Osteoblast (primary cell): ENCODE data around the gene FNDC3B. TPM values are rescaled to one million over a fixed set of nuclear protein-coding genes. Genes with fewer than 3 reads are reported as not detected.

Experiments
- DNase-seq: peaks from one replicate; pipeline ENCODE4 v3.0.0; 2011; ENCODE audit warnings: low spot score, mixed read lengths; ENCODE audit not compliant: insufficient read length; ENCODE audit errors: missing footprints
- H2AFZ ChIP-seq: 2 replicates; pipeline ENCODE4 v1.6.0; 2011; ENCODE audit warnings: mild to moderate bottlenecking, low read length
- H3K27ac ChIP-seq: 2 replicates; pipeline ENCODE4 v1.5.1; 2011; ENCODE audit warnings: mild to moderate bottlenecking, low read depth, low read length, moderate library complexity
- H3K27me3 ChIP-seq: 2 replicates; pipeline ENCODE4 v1.6.0; 2012; ENCODE audit warnings: mild to moderate bottlenecking, control low read depth, inconsistent platforms, low read length, moderate library complexity; ENCODE audit not compliant: insufficient read depth
- H3K36me3 ChIP-seq: 2 replicates; pipeline ENCODE4 v1.5.1; 2011; ENCODE audit warnings: mild to moderate bottlenecking, low read length, control low read depth, moderate library complexity; ENCODE audit not compliant: insufficient read depth
- H3K4me1 ChIP-seq: 2 replicates; pipeline ENCODE4 v1.5.1; 2011; ENCODE audit warnings: mild to moderate bottlenecking, low read length, control low read depth, moderate library complexity; ENCODE audit not compliant: insufficient read depth
- H3K4me2 ChIP-seq: 2 replicates; pipeline ENCODE4 v1.6.0; 2011; ENCODE audit warnings: mild to moderate bottlenecking, low read length; ENCODE audit not compliant: insufficient read depth
- H3K4me3 ChIP-seq: fragments of 200-600 bp; sonication (generic); 3 replicates; pipeline ENCODE4 v1.5.1; 2012; ENCODE audit warnings: mild to moderate bottlenecking, low read length, inconsistent platforms; ENCODE audit not compliant: insufficient read depth
- H3K79me2 ChIP-seq: 2 replicates; pipeline ENCODE4 v1.6.0; 2012; ENCODE audit warnings: mild to moderate bottlenecking, low read length, control low read depth, inconsistent platforms; ENCODE audit not compliant: insufficient read depth
- H3K9me3 ChIP-seq: 2 replicates; pipeline ENCODE4 v1.5.1; 2011; ENCODE audit warnings: low read depth, low read length, control low read depth
- H4K20me1 ChIP-seq: 2 replicates; pipeline ENCODE4 v1.6.0; 2012; ENCODE audit warnings: mild to moderate bottlenecking, low read length, control low read depth; ENCODE audit not compliant: insufficient read depth
- total RNA-seq: library from RNA; depleted of rRNA; stranded (reverse); fragments of >200 nt; gene quantifications from 2 replicates; pipeline ENCODE4 v1.2.3, GENCODE V29; 2012
- TF ChIP-seq, protein P1 (sequence below): IDR thresholded peaks from 2 replicates; pipeline ENCODE4 v1.5.1; 2011; ENCODE audit warnings: mild to moderate bottlenecking, low read depth, low read length, moderate library complexity; ENCODE audit errors: extremely low read depth

Gene FNDC3B
- total RNA-seq, 1 donor: 179 TPM

DNA sequence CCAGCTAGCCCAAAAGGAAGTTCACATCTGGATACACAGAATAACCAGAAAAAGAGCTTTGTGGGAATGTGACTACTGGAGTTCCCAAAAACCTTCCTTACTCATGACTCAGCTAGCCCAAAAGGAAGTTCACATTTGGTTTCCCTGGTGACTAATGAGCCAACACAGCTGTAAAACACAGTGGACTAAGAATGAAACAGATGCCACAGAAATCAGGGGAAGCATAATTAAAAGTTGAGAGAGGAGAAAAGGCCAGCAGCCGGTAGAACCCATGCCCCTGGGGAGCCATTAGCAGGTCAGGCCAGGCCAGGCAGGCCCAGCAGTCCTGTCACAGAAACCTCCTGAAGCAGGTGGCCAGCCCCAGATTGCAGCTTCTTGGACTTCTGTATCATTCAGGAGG lies 278.6 kb downstream of the FNDC3B start:
- no peak overlapping the region for H2AFZ ChIP-seq
- H3K27ac ChIP-seq: peak overlapping the region; percentile 95
- H3K79me2 ChIP-seq: peaks cover 22% of the 10 kb centered on the region
- peaks cover 62% of the 10 kb centered on the region for H3K36me3 ChIP-seq
- no peaks in the 10 kb centered on the region for H3K9me3 ChIP-seq
- peak overlapping the region; percentile 4 for H3K4me3 ChIP-seq
- TF ChIP-seq, protein P1, sequence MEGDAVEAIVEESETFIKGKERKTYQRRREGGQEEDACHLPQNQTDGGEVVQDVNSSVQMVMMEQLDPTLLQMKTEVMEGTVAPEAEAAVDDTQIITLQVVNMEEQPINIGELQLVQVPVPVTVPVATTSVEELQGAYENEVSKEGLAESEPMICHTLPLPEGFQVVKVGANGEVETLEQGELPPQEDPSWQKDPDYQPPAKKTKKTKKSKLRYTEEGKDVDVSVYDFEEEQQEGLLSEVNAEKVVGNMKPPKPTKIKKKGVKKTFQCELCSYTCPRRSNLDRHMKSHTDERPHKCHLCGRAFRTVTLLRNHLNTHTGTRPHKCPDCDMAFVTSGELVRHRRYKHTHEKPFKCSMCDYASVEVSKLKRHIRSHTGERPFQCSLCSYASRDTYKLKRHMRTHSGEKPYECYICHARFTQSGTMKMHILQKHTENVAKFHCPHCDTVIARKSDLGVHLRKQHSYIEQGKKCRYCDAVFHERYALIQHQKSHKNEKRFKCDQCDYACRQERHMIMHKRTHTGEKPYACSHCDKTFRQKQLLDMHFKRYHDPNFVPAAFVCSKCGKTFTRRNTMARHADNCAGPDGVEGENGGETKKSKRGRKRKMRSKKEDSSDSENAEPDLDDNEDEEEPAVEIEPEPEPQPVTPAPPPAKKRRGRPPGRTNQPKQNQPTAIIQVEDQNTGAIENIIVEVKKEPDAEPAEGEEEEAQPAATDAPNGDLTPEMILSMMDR: no peak
- no peaks in the 10 kb centered on the region for H3K27me3 ChIP-seq
- DNase-seq: peak; percentile 84
- peak overlapping the region; percentile 54 for H3K4me2 ChIP-seq
- peaks cover 53% of the 10 kb centered on the region for H3K4me1 ChIP-seq
- peaks cover 19% of the 10 kb centered on the region for H4K20me1 ChIP-seq

- Histone ChIP-seq H3K4me2 (no peak overlapping the region), H2AFZ (no peak overlapping the region), H3K9me3 (no peaks in the 10 kb centered on the region), H3K36me3 (peaks cover 55% of the 10 kb centered on the region), H3K27me3 (no peaks in the 10 kb centered on the region), H3K79me2 (peaks cover 26% of the 10 kb centered on the region), H3K4me1 (peaks cover 65% of the 10 kb centered on the region), H4K20me1 (peaks cover 27% of the 10 kb centered on the region), H3K4me3 (no peak overlapping the region), H3K27ac (peak overlapping the region; percentile 95)
- TF ChIP-seq, protein P1: no peak
- DNase-seq: no peak
These were observed 280.2 kb downstream of the FNDC3B start for GRCh38 chr3:172319595-172319994.

- no peaks in the 10 kb centered on the region for H3K9me3 ChIP-seq
- no peak overlapping the region for H3K4me2 ChIP-seq
- H2AFZ ChIP-seq: no peak overlapping the region
- H3K36me3 ChIP-seq: peaks cover 60% of the 10 kb centered on the region
- H3K27me3 ChIP-seq: no peaks in the 10 kb centered on the region
- peak; percentile 51 for DNase-seq
- TF ChIP-seq, protein P1: no peak
- H4K20me1 ChIP-seq: peaks cover 27% of the 10 kb centered on the region
- H3K4me3 ChIP-seq: no peak overlapping the region
- peak overlapping the region; percentile 51 for H3K27ac ChIP-seq
- peaks cover 26% of the 10 kb centered on the region for H3K79me2 ChIP-seq
- peaks cover 62% of the 10 kb centered on the region for H3K4me1 ChIP-seq
These were observed 281.1 kb downstream of the FNDC3B start for GRCh38 chr3:172320468-172320867.

DNA sequence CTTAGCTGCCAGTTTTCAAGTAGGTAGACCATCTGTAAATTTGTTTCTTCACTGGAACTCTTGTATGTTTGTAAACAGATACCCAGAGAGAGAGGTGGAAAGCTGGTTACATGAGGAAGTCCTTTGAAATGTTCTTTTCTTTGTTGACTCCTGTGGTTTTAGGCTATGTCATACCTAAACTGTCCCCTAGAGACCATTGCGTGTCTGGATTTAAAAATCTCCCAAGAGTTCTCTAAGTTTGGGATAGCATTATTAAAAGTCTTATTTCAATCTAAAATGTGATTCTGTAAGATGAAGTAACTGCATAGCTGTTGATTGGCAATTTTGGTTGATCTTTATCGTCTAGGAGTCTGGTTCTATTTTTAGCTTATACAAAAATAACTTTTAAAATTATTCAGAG lies 281.7 kb downstream of the FNDC3B start:
- Histone ChIP-seq H3K4me3 (no peak overlapping the region), H2AFZ (no peak overlapping the region), H3K36me3 (peaks cover 64% of the 10 kb centered on the region), H3K4me1 (peaks cover 58% of the 10 kb centered on the region), H3K27me3 (no peaks in the 10 kb centered on the region), H3K9me3 (no peaks in the 10 kb centered on the region), H4K20me1 (peaks cover 27% of the 10 kb centered on the region), H3K4me2 (no peak overlapping the region), H3K27ac (peak overlapping the region; percentile 51), H3K79me2 (peaks cover 26% of the 10 kb centered on the region)
- TF ChIP-seq, protein P1: no peak
- DNase-seq: peak; percentile 35
